Epithelial cell of esophagus (primary cell): ENCODE results near the gene DPP7.

Source experiments
- DNase-seq: peaks from one replicate; pipeline ENCODE4 v3.0.0; 2010; ENCODE audit warnings: low read depth
- H3K4me3 ChIP-seq: 2 replicates; pipeline ENCODE4 v1.5.1; 2011; ENCODE audit warnings: mild to moderate bottlenecking, low read length, control low read depth
- CTCF ChIP-seq: IDR thresholded peaks from 2 replicates; pipeline ENCODE4 v1.5.1; 2011; ENCODE audit warnings: low read depth, mild to moderate bottlenecking, low read length, control low read depth, inconsistent platforms; ENCODE audit not compliant: insufficient read depth; ENCODE audit errors: missing control alignments

Gene DPP7

DNA sequence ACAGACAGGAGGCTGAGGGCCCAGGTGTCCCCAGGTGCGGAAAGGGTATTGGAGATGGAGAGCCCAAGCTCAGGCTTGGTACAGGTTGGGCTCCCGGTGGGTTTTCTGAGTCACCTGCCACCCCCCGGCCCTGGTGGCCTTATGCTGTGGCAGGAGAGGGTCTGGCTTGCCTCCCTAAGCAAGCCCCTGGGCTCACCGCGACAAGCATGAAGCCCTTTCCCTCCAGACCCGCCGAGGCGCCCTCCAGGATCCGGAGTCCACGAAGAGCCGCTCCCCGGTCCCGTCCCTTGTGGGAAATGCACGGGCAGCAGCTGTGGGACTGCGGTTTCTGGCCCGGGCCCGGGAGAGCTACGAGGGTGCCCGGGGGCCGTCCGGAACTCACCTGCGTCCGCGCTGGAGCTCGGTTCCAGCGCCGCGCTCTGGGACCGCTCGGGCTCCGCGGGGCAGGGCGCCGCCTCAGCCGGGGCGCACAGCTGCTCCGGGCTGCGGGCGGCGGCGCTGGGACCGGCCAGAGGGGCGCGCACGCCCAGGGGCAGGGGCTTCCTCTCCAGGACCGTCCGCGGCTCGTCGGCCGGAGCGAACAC, 44.9 kb downstream of the DPP7 start:
- DNase-seq = no peak
- TF ChIP-seq CTCF = no peak
- peak overlapping the region; percentile 40 for H3K4me3 ChIP-seq

- H3K4me3 ChIP-seq = peak overlapping the region; percentile 40
- TF ChIP-seq CTCF = no peak
- no peak for DNase-seq
These were observed 45.7 kb downstream of the DPP7 start for GRCh38 chr9:137068539-137069507.

DNA sequence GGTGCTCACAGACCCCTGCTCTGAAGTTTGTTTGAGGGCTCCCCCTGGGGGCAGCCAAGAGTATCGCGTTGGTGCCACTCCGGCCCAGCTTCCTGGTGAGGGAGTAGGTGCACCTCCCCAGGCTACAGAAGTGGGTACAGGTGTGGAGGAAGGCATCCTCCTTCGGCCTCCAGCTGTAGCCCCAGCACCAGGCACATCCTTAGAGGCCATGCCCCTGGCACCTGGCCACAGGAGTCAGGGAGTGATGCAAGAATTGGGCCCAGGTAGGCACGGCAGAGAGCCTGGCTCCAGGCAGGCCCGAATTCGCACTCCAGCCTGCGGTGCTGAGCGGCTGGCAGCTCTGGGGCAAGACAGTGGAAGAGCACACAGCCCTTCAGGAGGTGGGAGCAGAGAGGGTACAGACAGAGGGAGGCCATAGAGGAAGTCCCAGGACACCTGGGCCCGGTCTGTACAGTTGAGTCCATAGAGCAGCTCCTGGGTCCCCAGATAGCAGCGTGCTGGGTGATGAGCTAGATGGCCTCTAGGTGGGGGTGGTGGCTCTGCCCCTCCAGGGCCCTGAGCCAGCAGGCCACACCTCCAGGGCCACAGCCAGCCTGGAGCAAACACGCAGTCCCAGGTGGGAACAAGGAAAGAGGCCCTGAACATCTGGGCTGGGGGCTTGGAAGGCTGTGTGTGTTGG, 46.5 kb downstream of the DPP7 start:
- H3K4me3 ChIP-seq = no peak overlapping the region
- TF ChIP-seq CTCF = peak; percentile 84
- DNase-seq = peak; percentile 86

GRCh38 chr9:137066096-137066861, 48.3 kb downstream of the DPP7 start:
- no peak for TF ChIP-seq CTCF
- DNase-seq = no peak
- no peak overlapping the region for H3K4me3 ChIP-seq

GRCh38 chr9:137065336-137065967, 49.1 kb downstream of the DPP7 start:
- no peak overlapping the region for H3K4me3 ChIP-seq
- TF ChIP-seq CTCF = no peak
- no peak for DNase-seq

GRCh38 chr9:137064880-137065164, 49.7 kb downstream of the DPP7 start:
- DNase-seq = no peak
- no peak overlapping the region for H3K4me3 ChIP-seq
- no peak for TF ChIP-seq CTCF
